ENCODE data around the gene IL3RA. TPM values are rescaled to one million over a fixed set of nuclear protein-coding genes. Genes with fewer than 3 reads are reported as not detected.

IL3RA gene
- total and polyA plus RNA-seq, 2 experiments from 2014 or later: 0.86 TPM; not detected in 1

DNA sequence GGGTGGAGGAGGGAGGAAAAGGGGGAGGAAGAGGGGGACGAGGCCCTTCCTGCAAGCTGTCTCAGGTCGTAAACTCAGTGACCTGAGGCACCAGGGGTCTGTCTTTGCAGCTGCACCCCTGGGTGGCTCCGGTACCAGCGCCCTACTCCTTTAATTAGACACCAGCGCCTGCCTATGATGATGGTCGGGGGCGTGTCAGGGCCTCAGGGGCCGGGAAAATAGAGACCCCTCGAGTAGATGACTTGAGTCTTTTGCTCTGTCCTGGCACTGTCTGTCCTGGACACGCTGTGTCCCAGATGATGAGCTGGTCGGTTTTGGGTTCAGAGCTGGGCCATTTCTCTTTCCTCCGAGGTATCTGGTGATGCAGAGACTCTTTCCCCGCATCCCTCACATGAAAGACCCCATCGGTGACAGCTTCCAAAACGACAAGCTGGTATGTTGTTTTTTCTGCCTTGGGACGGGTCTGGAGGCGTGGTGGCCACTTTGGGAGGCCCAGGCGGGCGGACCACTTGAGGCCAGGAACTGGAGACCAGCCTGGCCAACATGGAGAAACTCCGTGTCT is 44.2 kb downstream of the IL3RA start (continued):
- TF ChIP-seq, protein P1, sequence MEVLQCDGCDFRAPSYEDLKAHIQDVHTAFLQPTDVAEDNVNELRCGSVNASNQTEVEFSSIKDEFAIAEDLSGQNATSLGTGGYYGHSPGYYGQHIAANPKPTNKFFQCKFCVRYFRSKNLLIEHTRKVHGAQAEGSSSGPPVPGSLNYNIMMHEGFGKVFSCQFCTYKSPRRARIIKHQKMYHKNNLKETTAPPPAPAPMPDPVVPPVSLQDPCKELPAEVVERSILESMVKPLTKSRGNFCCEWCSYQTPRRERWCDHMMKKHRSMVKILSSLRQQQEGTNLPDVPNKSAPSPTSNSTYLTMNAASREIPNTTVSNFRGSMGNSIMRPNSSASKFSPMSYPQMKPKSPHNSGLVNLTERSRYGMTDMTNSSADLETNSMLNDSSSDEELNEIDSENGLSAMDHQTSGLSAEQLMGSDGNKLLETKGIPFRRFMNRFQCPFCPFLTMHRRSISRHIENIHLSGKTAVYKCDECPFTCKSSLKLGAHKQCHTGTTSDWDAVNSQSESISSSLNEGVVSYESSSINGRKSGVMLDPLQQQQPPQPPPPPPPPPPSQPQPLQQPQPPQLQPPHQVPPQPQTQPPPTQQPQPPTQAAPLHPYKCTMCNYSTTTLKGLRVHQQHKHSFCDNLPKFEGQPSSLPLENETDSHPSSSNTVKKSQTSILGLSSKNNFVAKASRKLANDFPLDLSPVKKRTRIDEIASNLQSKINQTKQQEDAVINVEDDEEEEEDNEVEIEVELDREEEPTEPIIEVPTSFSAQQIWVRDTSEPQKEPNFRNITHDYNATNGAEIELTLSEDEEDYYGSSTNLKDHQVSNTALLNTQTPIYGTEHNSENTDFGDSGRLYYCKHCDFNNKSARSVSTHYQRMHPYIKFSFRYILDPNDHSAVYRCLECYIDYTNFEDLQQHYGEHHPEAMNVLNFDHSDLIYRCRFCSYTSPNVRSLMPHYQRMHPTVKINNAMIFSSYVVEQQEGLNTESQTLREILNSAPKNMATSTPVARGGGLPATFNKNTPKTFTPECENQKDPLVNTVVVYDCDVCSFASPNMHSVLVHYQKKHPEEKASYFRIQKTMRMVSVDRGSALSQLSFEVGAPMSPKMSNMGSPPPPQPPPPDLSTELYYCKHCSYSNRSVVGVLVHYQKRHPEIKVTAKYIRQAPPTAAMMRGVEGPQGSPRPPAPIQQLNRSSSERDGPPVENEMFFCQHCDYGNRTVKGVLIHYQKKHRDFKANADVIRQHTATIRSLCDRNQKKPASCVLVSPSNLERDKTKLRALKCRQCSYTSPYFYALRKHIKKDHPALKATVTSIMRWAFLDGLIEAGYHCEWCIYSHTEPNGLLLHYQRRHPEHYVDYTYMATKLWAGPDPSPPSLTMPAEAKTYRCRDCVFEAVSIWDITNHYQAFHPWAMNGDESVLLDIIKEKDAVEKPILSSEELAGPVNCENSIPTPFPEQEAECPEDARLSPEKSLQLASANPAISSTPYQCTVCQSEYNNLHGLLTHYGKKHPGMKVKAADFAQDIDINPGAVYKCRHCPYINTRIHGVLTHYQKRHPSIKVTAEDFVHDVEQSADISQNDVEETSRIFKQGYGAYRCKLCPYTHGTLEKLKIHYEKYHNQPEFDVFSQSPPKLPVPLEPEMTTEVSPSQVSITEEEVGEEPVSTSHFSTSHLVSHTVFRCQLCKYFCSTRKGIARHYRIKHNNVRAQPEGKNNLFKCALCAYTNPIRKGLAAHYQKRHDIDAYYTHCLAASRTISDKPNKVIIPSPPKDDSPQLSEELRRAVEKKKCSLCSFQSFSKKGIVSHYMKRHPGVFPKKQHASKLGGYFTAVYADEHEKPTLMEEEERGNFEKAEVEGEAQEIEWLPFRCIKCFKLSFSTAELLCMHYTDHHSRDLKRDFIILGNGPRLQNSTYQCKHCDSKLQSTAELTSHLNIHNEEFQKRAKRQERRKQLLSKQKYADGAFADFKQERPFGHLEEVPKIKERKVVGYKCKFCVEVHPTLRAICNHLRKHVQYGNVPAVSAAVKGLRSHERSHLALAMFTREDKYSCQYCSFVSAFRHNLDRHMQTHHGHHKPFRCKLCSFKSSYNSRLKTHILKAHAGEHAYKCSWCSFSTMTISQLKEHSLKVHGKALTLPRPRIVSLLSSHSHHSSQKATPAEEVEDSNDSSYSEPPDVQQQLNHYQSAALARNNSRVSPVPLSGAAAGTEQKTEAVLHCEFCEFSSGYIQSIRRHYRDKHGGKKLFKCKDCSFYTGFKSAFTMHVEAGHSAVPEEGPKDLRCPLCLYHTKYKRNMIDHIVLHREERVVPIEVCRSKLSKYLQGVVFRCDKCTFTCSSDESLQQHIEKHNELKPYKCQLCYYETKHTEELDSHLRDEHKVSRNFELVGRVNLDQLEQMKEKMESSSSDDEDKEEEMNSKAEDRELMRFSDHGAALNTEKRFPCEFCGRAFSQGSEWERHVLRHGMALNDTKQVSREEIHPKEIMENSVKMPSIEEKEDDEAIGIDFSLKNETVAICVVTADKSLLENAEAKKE (CRISPR knock-in tag; IDR thresholded peaks at IDR 0.05): no peak
- no peak for TF ChIP-seq CREB1 (CRISPR knock-in tag; IDR thresholded peaks at IDR 0.05; ENCODE audit: low read depth)

DNA sequence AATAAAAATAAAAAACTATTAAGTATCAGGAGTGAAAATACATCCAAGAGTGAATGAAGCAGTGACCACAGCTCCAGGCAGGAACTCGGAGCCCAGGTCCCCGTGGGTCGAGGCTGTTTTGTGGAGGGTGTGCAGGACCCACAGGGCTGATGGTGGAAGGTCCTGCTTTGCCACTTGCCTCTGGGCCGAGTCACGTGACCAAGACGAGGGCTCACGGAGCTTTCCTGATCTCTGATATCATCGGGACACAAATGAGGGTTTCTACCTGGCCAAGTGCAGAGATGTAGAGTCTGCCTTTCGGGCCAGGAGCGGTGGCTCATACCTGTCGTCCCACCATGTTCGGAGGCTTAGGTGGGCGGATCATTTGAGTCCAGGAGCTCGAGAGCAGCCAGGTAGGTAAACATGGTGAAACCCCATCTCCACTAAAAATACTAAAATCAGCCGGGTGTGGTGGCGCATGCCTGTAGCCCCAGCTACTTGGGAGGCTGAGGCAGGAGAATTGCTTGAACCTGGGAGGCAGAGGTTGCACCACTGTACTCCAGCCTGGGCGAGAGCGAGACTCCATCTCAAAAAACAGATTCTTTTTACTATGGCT is 48.2 kb downstream of the IL3RA start:
- ATAC-seq (no peak), DNase-seq (ENCODE audit: low spot score) (no peak)
- H3K27ac Mint-ChIP-seq: no peak overlapping the region
- peaks cover 32% of the 10 kb centered on the region for H3K36me3 ChIP-seq (ENCODE audit: insufficient read depth)
- H3K9me2 ChIP-seq (ENCODE audit: insufficient read depth): no peaks in the 10 kb centered on the region
- H3K4me2 ChIP-seq: no peak overlapping the region
- peaks cover 28% of the 10 kb centered on the region for H3K79me2 ChIP-seq (replicated peaks; ENCODE audit: insufficient read depth)
- peak overlapping the region; percentile 9 for H3K27ac ChIP-seq (ENCODE audit: low read depth)
- peaks cover 16% of the 10 kb centered on the region for H3K9me3 Mint-ChIP-seq
- H3K27me3 Mint-ChIP-seq (ENCODE audit: insufficient read depth, low read depth, poor library complexity): peaks cover 65% of the 10 kb centered on the region
- H3K36me3 Mint-ChIP-seq (ENCODE audit: low read depth): peaks cover 89% of the 10 kb centered on the region
- H3K4me3 ChIP-seq: no peak overlapping the region
- H3K4me1 ChIP-seq (ENCODE audit: insufficient read depth): no peaks in the 10 kb centered on the region; the same call in 1 of the 2 replicates
- H3F3A ChIP-seq (replicated peaks; ENCODE audit: low read depth): peaks cover 62% of the 10 kb centered on the region
- peaks cover 24% of the 10 kb centered on the region; the same call in 1 of the 2 replicates for H4K20me1 ChIP-seq (replicated peaks; ENCODE audit: insufficient read depth)
- peaks cover 24% of the 10 kb centered on the region for H3K4me1 Mint-ChIP-seq
- no peaks in the 10 kb centered on the region for H3K27me3 ChIP-seq (ENCODE audit: insufficient read depth)
- no peak overlapping the region for H3K4me3 Mint-ChIP-seq
- TF ChIP-seq, protein P2, sequence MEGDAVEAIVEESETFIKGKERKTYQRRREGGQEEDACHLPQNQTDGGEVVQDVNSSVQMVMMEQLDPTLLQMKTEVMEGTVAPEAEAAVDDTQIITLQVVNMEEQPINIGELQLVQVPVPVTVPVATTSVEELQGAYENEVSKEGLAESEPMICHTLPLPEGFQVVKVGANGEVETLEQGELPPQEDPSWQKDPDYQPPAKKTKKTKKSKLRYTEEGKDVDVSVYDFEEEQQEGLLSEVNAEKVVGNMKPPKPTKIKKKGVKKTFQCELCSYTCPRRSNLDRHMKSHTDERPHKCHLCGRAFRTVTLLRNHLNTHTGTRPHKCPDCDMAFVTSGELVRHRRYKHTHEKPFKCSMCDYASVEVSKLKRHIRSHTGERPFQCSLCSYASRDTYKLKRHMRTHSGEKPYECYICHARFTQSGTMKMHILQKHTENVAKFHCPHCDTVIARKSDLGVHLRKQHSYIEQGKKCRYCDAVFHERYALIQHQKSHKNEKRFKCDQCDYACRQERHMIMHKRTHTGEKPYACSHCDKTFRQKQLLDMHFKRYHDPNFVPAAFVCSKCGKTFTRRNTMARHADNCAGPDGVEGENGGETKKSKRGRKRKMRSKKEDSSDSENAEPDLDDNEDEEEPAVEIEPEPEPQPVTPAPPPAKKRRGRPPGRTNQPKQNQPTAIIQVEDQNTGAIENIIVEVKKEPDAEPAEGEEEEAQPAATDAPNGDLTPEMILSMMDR (conservative IDR thresholded peaks at IDR 0.05; ENCODE audit: low read depth in 2 of 2): no peak
- no peak for TF ChIP-seq EZH2phosphoT487 (IDR thresholded peaks at IDR 0.05; ENCODE audit: unreplicated experiment)
- no peak for TF ChIP-seq ZNF114 (CRISPR knock-in tag; IDR thresholded peaks at IDR 0.05)
- peak; percentile 47 for TF ChIP-seq POLR2AphosphoS5 (IDR thresholded peaks at IDR 0.05; ENCODE audit: low read depth)
- no peak for TF ChIP-seq EZH2 (IDR thresholded peaks at IDR 0.05; ENCODE audit: low read depth, unreplicated experiment)
- H2AFZ ChIP-seq: no peak overlapping the region
